ENCODE results near the gene BASP1.
"Not testable (repeated sequence)": the region's sequence is repeated elsewhere in the genome, so short reads cannot be mapped to it uniquely, and the experiment has no call there.

The BASP1 gene

DNA sequence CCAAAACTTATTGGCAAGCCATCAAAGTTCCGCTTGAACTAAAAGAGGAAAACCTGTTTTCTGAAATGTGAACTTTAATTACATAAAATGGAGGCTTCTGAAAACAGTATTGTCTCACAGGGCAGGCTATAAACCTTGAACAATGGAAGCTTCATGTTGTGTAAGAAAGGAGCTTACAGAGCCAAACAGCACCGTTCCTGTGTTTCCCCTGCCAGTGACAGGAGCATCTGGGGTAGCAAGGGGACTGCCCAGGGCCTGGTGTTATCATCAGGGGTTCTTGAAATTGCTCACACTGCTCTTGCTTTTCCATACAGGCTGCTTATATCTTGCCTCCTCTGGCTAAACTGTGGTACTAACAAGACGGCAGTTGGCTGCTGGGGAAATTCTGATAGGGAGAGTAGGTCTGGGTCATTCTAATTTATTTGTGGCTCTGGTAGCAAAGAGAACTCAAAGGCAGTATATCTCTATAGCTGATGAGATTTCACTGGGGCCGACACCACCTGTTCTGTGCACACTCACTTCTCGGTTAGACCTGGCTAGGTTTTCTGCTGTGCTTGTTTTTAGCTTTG is 40.4 kb downstream of the BASP1 start:
- no peak overlapping the region for H3K4me3 ChIP-seq (replicated peaks; ENCODE audit: low read depth, low read length)

DNA sequence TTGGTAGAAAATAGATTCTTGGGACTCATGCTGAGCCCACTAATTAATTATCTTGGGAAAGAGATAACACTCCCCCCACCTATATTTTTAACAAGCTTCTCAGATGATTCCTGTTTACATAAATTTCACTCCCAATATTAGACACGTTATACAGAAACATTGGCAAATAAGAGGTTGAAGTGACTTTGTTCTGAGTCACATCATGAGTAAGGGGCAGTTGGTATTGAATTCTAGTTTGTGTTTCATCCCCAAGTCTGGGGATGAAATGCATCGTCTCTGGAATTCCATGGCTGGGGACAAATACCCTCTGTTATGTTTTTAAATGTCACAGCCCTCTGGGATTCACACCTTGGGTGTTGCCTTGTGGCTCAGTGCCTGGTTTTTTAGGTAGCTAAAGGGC is 41.0 kb downstream of the BASP1 start:
- H3K4me3 ChIP-seq (replicated peaks; ENCODE audit: low read depth, low read length) = no peak overlapping the region
- no peak for DNase-seq (ENCODE audit: extremely low read depth, low read depth)
- TF ChIP-seq, protein P1, sequence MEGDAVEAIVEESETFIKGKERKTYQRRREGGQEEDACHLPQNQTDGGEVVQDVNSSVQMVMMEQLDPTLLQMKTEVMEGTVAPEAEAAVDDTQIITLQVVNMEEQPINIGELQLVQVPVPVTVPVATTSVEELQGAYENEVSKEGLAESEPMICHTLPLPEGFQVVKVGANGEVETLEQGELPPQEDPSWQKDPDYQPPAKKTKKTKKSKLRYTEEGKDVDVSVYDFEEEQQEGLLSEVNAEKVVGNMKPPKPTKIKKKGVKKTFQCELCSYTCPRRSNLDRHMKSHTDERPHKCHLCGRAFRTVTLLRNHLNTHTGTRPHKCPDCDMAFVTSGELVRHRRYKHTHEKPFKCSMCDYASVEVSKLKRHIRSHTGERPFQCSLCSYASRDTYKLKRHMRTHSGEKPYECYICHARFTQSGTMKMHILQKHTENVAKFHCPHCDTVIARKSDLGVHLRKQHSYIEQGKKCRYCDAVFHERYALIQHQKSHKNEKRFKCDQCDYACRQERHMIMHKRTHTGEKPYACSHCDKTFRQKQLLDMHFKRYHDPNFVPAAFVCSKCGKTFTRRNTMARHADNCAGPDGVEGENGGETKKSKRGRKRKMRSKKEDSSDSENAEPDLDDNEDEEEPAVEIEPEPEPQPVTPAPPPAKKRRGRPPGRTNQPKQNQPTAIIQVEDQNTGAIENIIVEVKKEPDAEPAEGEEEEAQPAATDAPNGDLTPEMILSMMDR (IDR thresholded peaks at IDR 0.05; ENCODE audit: low read depth, low read length, missing control alignments) = no peak

More for the DNA sequence above, 40.4 kb downstream of the BASP1 start:
- TF ChIP-seq, protein P1 (IDR thresholded peaks at IDR 0.05; ENCODE audit: low read depth, low read length, missing control alignments) = no peak
- no peak for DNase-seq (ENCODE audit: extremely low read depth, low read depth)

DNA sequence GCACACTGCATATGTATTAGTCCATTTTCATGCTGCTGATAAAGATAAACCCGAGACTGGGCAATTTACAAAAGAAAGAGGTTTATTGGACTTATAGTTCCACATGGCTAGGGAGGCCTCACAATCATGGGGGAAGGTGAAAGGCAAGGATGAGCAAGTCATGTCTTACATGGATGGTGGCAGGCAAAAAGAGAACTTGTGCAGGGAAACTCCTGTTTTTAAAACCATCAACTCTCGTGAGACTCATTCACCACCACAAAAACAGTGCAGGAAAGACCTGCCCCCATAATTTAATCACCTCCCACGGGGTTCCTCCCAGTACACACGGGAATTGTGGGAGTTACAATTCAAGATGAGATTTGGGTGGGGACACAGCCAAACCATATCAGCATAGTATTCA is 41.6 kb downstream of the BASP1 start:
- not testable (repeated sequence) for H3K4me3 ChIP-seq (replicated peaks; ENCODE audit: low read depth, low read length); DNase-seq (ENCODE audit: extremely low read depth, low read depth)

DNA sequence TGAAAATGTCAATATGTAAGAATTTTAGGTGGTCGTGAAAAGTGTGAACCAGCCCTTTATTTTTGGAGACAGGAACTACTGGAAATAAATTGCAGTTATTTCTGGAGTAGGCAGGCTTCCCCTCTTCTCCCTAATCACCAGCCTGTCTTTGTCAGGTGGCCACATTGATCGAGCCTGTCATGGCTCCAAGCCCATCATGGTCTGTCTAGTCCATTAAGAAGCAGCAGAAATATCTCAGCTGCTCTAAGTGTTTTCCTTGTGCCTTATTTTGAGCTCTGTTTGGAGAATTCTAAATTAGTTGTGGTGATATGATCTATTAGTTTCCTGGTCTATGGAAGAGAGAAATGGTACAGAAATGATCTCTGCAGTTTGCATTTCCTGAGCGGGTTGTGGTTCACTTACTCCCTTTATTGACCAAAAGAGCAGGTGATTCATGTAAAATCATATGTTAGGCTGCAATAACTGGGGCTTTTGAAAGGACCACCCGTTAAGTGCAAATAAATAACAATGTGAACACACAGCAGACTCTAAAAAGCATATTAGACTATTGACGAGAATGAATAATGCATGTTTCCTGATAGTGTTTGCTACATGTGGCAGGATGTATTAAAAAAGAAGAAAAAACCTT is 42.3 kb downstream of the BASP1 start:
- no peak for DNase-seq (ENCODE audit: extremely low read depth, low read depth)
- TF ChIP-seq, protein P1 (IDR thresholded peaks at IDR 0.05; ENCODE audit: low read depth, low read length, missing control alignments) = no peak
- H3K4me3 ChIP-seq (replicated peaks; ENCODE audit: low read depth, low read length) = no peak overlapping the region

DNA sequence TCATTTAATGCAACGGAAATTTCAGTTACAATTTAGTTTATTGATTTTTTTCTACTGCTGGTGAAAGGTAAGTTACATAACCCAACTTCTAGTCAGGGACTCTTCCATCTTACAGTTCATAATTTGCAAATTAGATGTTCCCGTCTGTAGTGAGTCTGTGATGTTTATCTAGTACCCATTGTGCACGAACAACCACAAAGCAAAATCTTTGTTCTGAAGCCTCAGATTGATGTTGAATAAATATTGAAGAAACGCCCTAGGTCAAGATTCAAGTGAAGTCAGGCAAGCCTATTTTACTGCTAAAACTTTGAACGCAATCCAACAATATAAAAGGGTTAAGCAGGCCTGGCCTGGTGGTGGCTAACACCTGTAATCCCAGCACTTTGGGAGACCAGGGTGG is 43.1 kb downstream of the BASP1 start:
- no peak overlapping the region for H3K4me3 ChIP-seq (replicated peaks; ENCODE audit: low read depth, low read length)
- TF ChIP-seq, protein P1 (IDR thresholded peaks at IDR 0.05; ENCODE audit: low read depth, low read length, missing control alignments) = no peak
- no peak for DNase-seq (ENCODE audit: extremely low read depth, low read depth)

DNA sequence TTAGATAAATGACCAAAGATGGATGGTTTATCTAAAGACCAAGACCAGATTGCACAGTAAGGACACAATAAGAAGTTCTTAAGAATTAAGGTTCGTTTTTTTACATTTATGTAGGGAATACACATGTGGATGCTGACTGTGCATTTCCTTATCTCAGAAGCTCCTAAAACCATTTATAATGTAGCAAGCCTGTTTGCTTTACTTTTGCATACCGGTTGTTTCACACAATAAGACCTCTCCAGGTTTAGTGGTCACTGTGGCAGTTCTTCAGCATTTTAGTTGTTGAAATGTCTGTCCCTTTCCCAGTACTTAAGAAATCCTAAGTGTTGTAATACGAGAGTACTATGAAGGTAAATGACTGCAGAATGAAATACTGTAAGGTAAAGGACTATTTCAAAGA is 43.6 kb downstream of the BASP1 start:
- DNase-seq (ENCODE audit: extremely low read depth, low read depth) = no peak
- TF ChIP-seq, protein P1 (IDR thresholded peaks at IDR 0.05; ENCODE audit: low read depth, low read length, missing control alignments) = no peak

DNA sequence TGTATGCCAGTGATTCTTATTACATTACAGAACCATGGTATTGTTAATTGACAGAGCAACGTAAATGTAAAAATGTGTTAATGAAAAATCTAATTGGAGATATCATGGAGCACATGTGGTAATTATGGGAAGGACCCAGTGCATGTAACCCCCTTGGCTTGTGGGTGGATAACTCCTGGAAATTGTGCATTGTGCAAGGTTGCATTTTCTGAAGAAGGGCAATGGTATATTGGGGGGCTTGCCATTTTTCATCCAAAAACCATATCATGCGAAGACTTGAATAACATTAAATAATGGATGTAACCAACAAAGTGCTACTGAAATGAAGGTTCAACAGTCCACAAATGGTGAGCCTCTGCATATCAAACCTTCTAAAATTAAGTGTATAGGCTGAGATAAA is 47.6 kb downstream of the BASP1 start:
- H3K4me3 ChIP-seq (replicated peaks; ENCODE audit: low read depth, low read length) = no peak overlapping the region
- TF ChIP-seq, protein P1 (IDR thresholded peaks at IDR 0.05; ENCODE audit: low read depth, low read length, missing control alignments) = no peak
- no peak for DNase-seq (ENCODE audit: extremely low read depth, low read depth)

More for the DNA sequence above, 43.6 kb downstream of the BASP1 start:
- H3K4me3 ChIP-seq (replicated peaks; ENCODE audit: low read depth, low read length) = no peak overlapping the region
